ENCODE results near the gene DOCK10.

DOCK10 gene

DNA sequence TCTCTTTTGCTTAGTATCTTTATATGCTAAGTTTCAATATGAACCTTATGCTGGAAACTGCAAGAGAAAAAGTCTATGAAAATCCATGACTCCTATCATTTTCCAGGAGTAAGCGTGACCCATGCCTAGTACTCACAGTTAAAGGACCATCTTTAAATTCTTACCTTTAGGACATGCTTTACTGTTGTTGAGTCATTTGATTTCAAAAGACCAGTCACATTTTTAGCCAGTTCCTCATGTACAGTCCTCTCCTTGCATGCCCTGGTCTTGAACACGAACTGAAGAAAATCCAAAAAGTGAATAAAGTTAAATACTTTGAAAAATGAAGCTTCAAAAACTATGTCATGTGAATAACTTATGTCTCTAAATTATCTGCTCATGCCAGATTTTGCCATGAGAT lies 208.3 kb downstream of the DOCK10 start:
- no peak for DNase-seq (ENCODE audit: low read depth)

DNA sequence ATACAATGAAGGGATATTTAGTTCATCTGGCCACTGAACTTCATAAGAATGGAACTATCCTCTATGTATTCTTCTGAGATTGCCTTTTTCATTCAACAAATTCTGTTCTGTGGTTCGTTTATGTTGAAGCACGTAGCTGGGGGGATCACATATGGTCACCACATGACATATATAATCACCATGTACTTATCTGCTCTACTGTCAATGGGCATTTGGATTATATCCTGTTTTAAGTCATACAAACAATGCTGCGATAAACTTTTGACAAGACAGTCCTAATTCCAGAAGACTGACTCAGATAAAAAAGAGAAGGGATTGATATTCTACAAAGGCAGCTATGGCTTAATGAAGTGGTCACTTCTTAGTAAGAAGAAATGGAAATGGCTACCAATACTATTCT lies 210.1 kb downstream of the DOCK10 start:
- no peak for DNase-seq (ENCODE audit: low read depth)

DNA sequence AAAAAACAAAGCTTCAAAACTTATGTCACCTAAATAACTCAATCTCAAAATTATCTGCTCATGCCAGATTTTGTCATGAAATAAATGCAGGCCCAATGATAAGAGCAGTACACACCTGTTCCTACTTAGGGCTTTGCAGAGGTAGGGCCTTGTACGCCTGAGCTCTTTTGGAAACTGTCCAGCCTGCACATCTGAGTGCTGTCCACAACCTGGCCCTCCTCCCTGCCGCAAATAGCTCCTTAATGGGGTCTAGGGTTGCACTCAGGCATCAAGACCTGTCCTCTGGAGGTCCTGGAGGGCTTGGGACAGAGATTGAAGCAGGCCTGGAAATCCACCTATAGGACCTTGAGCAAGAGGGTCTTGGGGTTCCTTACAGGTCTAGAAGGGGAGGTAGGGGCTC lies 210.7 kb downstream of the DOCK10 start:
- no peak for DNase-seq (ENCODE audit: low read depth)

DNA sequence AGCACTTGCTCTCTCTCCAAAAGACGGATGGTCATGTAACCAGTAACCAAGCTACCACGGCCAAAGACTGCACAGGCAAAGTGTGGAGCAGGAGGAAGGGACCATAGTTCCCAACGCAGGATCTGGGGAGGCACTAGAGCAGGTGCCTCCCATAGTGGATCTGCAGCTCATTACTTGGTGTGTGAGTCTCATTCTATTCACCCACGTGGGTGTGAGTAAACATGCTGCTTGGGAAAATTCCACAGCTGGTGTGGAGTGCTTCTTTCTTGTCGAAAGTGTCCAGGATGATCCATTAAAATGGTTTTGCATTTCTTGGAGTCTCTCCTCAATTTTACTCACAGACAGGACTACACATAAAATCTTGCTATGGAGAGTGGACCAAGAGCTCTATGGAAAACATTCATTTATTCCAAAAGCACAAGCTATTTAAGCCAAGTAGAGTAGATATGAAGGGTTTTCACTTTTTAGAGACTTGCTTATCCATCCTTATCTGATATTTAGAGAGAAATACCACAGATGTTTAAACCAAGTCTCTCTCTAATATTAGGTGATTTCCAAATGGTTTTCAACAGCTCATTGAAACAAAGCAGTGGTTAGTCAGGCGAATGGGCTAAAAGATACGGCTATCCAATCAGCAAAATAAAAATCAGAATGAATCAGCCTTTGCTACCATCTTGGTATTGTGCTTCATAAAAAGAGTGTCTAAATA lies 221.8 kb downstream of the DOCK10 start:
- no peak for DNase-seq (ENCODE audit: low read depth)

DNA sequence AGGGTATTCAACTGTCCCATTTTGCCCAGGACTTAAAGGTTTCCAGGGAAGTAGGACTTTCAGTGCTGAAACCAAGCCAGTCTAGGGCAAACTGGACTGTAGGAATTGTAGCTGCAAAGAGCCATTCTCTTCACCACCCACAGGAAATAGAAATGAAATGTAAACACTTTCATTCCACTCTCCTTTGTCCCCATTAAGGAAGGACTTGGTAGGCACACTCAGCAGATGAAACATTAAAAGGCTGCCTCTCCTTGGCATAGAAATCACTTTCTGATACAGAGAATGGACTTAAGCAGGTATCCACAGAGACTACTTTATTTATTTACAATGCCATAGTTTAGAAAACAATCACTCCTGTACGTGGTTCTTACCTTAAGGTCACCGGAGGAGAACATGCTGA lies 223.2 kb downstream of the DOCK10 start:
- no peak for DNase-seq (ENCODE audit: low read depth)

DNA sequence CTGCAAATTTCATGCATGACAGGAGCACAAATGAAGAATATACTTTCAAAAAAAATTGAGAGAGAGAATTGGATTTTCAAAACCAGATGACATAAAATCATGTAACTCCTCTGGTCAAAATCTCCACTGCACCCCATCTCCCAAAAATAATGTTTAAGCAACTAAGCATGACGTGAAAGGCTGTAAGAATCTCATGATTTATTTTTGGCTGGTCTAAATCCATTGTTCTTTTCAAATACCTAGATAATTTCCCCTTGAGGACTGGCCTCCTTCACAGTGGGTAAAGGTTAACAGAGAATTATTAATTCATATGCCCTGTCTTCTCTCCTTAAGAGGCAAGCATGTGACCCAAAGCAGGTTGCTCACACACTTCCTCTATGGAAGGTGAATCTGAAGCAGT lies 224.6 kb downstream of the DOCK10 start:
- DNase-seq (ENCODE audit: low read depth) = no peak

DNA sequence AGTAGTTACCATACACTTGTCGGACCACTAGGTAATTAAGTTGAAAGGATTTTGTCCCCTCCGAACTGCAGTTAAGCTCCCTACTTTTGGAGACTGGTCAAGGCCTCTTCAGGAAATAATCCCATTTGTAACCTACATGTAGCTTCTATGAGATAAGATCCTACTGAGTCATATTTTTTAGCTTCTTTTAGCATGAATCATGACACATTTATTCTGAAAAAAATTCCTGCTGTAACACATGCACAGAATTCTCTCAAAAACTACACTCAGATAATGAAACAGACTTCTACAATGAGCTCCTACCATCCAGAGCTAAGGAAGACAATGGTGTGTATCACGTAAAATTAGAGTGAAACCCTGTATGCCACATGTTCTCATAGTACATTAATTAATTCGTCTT lies 225.5 kb downstream of the DOCK10 start:
- DNase-seq (ENCODE audit: low read depth) = peak; percentile 26

DNA sequence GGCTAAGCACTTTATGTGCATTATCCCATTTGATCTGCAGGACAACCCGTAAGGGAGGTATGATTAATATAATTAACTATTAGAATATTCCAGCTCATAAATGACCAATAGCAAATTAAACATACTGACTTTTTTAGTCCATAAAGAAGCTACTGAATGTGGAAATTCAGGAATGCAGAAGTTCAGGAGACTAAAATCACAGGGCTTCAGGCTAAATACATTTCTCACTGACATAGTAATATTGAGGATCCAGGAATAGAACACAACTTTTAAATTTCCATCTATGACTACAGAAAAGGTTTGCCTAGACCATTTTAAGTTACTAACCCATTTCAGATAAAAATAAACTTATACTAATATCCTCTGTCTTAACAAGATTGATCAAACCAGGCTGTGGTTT lies 228.7 kb downstream of the DOCK10 start:
- DNase-seq (ENCODE audit: low read depth) = no peak

DNA sequence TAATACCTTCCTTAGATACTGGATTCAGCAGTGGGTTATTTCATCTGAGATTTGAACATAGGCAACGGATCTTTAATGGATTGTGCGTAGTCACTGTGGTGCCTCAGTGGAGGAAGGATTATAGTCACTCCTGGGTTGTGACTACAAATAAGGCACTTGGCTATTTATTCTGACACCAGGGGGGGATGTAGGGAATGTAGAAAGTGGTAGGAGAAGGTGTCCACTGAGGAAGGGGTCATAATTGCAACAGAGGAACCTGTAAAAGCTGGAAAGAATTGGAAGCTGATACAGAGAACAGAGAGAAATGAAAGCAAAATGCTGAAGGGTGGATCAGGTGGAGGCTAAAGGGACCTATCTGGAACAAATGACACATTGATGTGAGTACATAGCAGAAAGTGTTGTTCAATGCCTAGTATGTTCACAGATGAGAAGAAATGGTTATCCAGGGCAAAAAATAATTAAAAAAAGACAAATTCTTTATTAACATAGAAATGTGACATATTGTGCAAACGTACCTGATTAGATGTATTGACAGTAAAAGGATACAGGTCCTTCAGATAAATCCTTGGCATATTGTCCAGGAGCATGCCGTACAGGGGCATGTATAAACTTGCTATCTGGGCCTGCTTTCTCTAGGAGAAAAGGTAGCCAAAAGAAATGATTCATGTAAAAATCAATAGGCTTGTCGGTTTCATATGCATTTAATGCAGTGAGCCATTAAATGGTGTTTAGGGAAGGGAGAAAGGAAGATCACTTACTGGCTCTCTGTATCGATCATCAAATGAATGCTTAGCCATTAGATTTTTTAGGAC lies 234.9 kb downstream of the DOCK10 start:
- DNase-seq (ENCODE audit: low read depth) = no peak

DNA sequence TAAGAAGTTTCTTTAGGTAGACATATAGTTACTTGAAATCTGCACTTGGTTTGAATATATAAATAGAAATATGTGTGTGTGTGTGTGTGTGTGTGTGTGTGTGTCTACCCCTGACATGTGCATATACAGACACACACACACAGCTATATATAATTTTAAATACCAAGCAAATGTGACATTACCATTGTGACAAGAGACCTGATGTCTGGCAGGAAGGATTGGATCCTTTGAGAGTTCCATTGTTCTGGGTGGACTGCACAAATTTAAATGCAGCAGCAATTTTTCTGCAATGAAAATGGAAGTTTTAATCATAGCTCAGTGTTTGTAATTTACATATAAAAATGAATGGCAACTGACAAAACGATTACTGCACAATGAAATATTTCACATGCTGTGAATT lies 238.3 kb downstream of the DOCK10 start:
- DNase-seq (ENCODE audit: low read depth) = no peak

DNA sequence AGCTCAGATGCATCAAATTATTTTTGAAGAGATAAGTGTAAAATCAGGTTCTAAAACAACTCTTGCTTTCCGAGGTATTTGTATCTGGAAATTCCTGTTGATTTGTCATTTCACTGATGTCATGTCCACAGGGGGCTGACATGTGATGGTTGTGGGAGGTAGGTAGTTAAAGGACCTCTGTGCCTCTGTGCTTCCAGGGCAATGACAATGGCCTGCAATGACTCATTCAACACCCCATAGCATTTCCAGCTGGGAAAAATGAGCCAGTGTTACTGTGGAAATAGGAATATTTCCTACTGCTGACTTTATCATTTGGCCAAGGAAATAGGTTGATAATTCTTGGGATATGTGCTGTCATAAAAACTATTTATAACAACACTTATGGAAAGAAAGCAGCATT lies 239.9 kb downstream of the DOCK10 start:
- no peak for DNase-seq (ENCODE audit: low read depth)

DNA sequence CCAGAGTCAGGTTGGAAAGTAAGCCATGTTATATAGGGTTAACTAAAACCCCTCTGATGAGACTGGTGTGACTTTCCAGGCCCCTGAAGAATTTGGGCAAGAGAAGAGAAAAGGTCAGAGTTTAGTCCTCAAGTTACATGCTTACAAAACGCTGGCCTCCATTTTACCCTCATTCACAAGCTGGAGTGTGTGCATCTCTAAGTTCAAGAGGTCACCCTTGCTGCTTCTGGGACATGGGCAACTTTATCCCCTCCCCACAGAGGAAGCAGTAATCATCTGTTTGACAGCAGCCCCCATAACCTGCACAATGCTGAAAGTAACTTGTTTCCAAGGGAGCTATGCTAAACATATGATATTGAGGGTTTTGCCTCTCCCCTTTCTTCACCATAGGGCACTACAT lies 240.9 kb downstream of the DOCK10 start:
- no peak for DNase-seq (ENCODE audit: low read depth)

DNA sequence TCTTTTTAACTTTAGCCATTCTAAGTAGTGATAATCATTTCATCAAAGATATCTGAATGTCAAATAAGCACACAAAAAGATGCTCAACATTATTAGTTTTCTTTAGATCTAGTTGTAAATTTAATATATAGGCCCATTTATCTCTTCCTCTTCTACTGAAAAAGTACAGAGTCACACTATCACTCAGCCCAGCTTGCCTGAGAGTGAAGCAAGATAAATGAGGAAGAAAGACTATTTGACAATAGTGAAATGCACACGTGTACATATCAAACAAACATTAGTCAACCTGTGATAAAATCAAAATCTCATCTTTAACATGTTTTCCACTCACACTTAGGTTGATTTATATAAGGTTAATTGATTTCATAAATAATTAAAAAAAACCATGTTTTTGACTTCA lies 242.6 kb downstream of the DOCK10 start:
- DNase-seq (ENCODE audit: low read depth) = no peak

DNA sequence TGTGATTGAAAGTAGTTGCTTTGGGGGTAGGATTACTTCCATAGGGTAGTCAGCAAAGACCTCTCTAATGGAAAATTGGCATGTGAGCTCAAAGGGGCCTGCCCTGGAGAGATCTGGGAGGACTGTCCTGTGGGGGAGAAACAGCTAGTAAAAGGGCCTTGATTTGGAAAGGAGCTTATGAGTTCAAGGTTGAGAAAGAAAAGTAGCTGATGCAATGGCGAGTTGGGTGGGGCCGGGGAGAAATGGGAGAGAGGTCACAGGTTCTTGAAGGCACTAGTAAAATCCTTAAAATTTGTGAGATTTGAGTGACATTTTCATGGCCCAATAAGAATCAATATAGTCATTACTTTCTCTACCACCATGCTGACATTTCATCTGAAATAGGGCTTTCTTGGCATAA lies 244.1 kb downstream of the DOCK10 start:
- peak; percentile 12 for DNase-seq (ENCODE audit: low read depth)

DNA sequence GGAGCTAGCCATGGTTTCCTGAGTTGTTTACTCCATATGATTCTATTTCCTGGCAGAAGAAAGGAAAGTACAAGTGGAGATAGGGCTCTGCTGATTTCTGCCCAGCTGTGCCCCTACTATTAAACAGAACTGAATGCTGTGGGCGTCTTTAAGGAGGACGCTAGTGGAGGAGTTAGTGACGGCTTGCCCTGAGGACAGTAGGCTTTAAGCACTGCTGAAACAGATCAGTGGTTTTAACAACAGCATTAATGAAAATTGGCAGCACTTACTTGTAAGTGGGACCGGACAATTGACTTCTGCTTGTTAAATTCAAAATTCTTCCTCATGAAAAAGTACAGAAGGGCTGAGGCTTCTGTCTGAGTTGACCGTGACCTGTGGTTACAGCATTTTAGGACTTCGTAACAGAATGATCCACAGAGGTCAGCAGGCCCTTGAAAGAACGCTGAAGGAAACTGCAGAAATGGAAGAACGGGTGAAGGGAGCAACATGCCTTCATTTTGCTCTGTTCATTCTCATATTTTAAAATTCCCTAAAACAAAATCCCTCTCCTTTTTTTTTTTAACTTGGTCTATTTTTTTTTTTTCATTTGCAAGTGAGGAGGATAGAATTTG lies 245.5 kb downstream of the DOCK10 start:
- no peak for DNase-seq (ENCODE audit: low read depth)

DNA sequence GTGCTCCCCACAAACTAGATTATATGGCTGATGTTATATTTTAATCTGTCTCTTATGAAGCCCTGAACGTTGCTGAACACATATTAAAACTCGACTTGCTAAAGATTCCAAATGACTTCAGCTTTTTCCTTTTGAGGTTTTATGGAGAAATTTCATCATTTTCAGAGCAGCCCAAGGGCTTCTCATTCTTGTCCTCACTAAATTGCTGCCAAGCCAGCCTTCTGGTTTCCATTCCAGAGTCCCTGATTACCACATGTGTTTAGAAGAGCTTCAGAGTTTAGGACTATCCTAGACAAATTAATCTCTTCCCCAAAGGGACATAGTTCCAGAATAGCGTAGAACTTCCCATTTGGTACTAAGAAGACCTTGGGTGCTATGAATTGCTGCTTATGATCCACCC lies 248.3 kb downstream of the DOCK10 start:
- DNase-seq (ENCODE audit: low read depth) = peak; percentile 43

DNA sequence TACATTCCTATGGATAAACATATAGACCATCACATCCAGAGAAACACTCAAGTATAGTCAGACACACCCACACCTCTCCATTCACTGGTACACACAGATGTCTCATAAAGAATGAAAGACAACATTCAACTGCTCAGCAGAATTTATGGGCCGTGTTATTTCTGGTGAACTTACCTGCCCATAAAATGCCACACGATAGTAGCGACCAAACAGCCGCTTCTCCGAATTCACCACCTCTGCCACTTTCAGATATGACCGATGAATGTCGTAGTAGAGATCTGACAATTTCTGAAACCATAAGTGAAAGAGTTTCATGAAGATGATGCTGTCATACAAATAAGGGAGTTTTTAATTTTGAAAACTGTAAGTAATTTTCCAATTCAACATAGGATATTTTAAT lies 255.4 kb downstream of the DOCK10 start:
- no peak for DNase-seq (ENCODE audit: low read depth)

DNA sequence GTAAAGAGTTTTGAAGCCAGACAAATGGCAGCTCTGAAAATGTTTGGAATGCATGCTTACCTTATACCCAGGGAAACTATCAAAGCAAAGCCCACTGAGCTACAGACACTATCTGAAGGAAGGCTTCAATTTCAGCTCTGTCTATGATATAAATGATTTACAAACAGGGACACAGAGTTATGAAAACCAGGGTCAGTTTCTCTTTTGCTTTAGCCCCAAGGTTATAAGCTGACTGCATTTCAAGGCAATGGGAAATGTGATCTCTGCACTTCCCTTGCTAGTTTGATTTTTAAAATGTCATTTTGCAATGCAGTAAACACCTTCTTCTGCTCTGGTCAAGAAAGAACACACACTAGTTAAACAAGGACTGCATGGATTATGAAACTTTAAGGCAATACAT lies 260.9 kb downstream of the DOCK10 start:
- DNase-seq (ENCODE audit: low read depth) = no peak

DNA sequence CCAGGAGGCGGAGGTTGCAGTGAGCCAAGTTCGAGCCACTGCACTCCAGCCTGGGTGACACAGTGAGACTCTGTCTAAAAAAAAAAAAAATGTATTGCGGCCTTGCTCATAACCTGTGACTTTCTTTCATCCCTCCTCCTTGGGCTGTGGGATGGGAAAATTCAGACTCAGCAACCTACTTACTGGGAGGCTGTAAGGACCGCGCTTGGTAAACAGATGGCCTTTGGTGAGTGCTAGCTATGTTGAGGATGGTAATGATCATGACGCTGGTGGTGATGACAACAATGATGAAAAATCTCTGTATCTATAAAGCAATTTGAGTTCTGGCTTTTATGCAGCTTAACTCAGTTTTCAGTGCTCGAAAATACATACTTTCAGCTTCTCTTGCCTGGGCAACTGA lies 261.4 kb downstream of the DOCK10 start:
- DNase-seq (ENCODE audit: low read depth) = no peak

DNA sequence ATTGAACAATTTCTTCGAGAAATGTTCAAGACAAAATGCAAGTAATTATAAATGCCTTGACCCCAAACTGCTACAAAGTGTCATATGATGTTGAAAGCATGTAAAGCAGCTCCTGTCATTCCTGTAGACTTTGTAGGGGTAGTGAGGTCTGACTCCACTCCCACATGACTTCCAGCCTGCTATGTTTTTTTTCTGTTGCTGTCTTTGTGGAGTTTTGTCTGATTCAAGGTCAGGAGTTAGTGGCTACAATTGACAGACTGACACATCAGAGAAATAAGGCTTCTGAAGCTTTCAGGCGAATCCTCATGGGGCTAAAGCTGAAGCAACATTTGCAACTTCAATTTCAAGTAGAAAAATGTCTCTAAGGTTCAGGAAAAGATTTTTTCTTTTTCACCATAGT lies 262.2 kb downstream of the DOCK10 start:
- no peak for DNase-seq (ENCODE audit: low read depth)

DNA sequence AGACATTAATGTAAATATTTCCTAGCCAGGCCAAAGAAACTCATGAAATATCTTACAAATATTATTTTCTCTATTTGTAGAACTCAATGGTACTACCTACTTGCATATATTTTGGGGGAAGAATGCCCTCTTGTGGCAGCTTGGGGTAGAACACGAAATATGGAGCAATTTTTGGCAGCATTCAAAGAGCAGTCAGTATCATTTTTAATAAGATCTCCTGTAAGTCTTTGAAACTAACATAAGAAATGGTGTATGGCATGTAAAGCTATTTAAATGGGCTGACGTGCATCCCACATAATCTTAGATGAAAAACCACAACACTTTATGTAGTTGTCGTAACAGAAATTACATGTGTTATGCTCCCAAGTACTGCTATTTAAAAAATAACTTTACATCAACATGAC lies 263.8 kb downstream of the DOCK10 start:
- DNase-seq (ENCODE audit: low read depth) = peak; percentile 47

DNA sequence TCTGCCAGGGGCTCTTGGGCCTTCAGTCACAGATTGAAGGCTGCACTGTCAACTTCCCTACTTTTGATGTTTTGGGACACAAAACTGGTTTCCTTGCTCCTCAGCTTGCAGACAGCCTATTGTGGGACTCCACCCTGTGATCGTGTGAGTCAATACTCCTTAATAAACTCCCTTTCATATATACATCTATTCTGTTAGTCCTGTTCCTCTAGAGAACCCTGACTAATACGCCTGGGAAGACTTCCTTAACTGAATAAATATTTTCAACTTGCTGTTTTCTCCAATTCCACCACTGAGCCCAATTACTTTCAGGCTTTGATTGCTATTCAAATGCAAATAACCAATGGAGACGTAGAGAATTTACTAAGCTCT lies 264.7 kb downstream of the DOCK10 start:
- DNase-seq (ENCODE audit: low read depth) = no peak

DNA sequence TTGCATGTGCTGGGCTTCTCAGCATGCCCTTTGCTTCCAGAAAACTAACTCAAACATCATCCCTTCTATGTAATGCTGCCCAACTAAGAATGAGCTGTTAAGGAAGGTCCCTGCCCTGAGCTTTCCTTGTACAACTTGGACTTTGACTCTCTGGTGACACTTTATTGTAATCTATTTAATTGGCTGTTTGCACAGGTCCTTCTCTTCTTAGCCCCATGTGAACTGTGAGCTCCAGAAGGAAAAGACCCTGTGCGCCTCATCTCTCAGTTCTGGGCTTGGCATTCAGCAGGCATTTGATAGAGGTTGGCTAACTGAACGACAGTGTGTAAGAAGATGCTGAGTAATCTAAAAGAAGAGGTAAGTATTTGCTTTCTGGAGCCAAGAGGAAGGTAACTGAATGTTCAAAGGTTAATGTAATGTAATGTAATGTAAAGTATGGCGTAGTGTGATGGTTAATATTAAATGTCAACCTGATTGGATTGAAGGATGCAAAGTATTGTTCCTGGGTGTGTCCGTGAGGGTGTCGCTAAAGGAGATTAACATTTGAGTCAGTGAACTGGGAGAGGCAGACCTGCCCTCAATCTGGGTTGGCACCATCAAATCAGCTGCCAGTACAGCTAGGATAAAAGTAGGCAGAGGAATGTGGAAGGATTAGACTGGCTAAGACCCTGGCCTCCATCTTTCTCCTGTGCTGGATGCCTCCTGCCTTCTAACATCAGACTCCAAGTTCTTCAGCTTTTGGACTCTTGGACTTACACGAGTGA lies 265.3 kb downstream of the DOCK10 start:
- no peak for DNase-seq (ENCODE audit: low read depth)

Measured in fibroblast of the conjunctiva (primary cell).